Glutamatergic neuron (in vitro differentiated cells): ENCODE results near the gene GRHL1. TPM values are rescaled to one million over a fixed set of nuclear protein-coding genes. Genes with fewer than 3 reads are reported as not detected.
A peak's percentile ranks its signal among the peaks of the same experiment; 100 is the strongest.

Experiments
- DNase-seq: peaks from one replicate; pipeline ENCODE4 v3.0.0; 2022
- H3K27ac Mint-ChIP-seq: one replicate; pipeline ENCODE4 v1.8.0; 2020; ENCODE audit warnings: mild to moderate bottlenecking, mixed read lengths, inconsistent platforms; ENCODE audit not compliant: unreplicated experiment
- H3K27me3 Mint-ChIP-seq: one replicate; pipeline ENCODE4 v1.8.0; 2020; ENCODE audit warnings: mild to moderate bottlenecking, moderate library complexity, mixed read lengths, inconsistent platforms; ENCODE audit not compliant: unreplicated experiment
- H3K36me3 Mint-ChIP-seq: one replicate; pipeline ENCODE4 v1.8.0; 2020; ENCODE audit warnings: mild to moderate bottlenecking, mixed read lengths, inconsistent platforms; ENCODE audit not compliant: unreplicated experiment
- H3K4me1 Mint-ChIP-seq: one replicate; pipeline ENCODE4 v1.8.0; 2020; ENCODE audit warnings: mild to moderate bottlenecking, low read depth, mixed read lengths, inconsistent platforms; ENCODE audit not compliant: unreplicated experiment
- H3K4me3 Mint-ChIP-seq: one replicate; pipeline ENCODE4 v1.8.0; 2020; ENCODE audit warnings: mild to moderate bottlenecking, mixed read lengths, inconsistent platforms; ENCODE audit not compliant: unreplicated experiment
- H3K9me3 Mint-ChIP-seq: one replicate; pipeline ENCODE4 v1.8.0; 2020; ENCODE audit warnings: mild to moderate bottlenecking, moderate library complexity, mixed read lengths, inconsistent platforms; ENCODE audit not compliant: unreplicated experiment
- CTCF ChIP-seq: fragments of 200-600 bp; sonication (generic); IDR thresholded peaks from one replicate; pipeline ENCODE4 v1.5.0; 2021; ENCODE audit not compliant: partially characterized antibody, unreplicated experiment
- total RNA-seq: library from RNA; stranded (reverse); fragmentation: NEBNext Ultra II Directional; extraction: Animal tissue kit (Norgen Biotek cat#: 25700); gene quantifications from one replicate; pipeline ENCODE4 v1.2.1, GENCODE V29; 2021; ENCODE audit not compliant: unreplicated experiment

Gene GRHL1
- total RNA-seq, 1 donor from 2014 or later: 4.3 TPM

GRCh38 chr2:10045561-10046355 is 94.3 kb downstream of the GRHL1 start:
- TF ChIP-seq CTCF: no peak
- peaks cover 13% of the 10 kb centered on the region for H3K27me3 Mint-ChIP-seq
- DNase-seq: no peak
- H3K27ac Mint-ChIP-seq: no peak overlapping the region
- H3K36me3 Mint-ChIP-seq: no peaks in the 10 kb centered on the region
- no peaks in the 10 kb centered on the region for H3K4me1 Mint-ChIP-seq
- no peak overlapping the region for H3K4me3 Mint-ChIP-seq
- peaks cover 13% of the 10 kb centered on the region for H3K9me3 Mint-ChIP-seq

GRCh38 chr2:10046931-10047330 is 95.4 kb downstream of the GRHL1 start:
- Mint-ChIP-seq H3K9me3 (peaks cover 13% of the 10 kb centered on the region), H3K4me1 (no peaks in the 10 kb centered on the region), H3K36me3 (no peaks in the 10 kb centered on the region), H3K27ac (no peak overlapping the region), H3K4me3 (no peak overlapping the region), H3K27me3 (peaks cover 9% of the 10 kb centered on the region)
- DNase-seq: no peak
- TF ChIP-seq CTCF: no peak

- no peaks in the 10 kb centered on the region for H3K36me3 Mint-ChIP-seq
- H3K27me3 Mint-ChIP-seq: peaks cover 7% of the 10 kb centered on the region
- H3K9me3 Mint-ChIP-seq: peaks cover 8% of the 10 kb centered on the region
- H3K27ac Mint-ChIP-seq: no peak overlapping the region
- no peak for TF ChIP-seq CTCF
- no peak overlapping the region for H3K4me3 Mint-ChIP-seq
- DNase-seq: no peak
- peaks cover under 1% of the 10 kb centered on the region for H3K4me1 Mint-ChIP-seq
These were observed 96.4 kb downstream of the GRHL1 start for GRCh38 chr2:10047616-10048500.

- H3K4me3 Mint-ChIP-seq: no peak overlapping the region
- TF ChIP-seq CTCF: peak; percentile 62
- peaks cover 6% of the 10 kb centered on the region for H3K27me3 Mint-ChIP-seq
- H3K9me3 Mint-ChIP-seq: peaks cover 8% of the 10 kb centered on the region
- DNase-seq: no peak
- peaks cover 2% of the 10 kb centered on the region for H3K4me1 Mint-ChIP-seq
- no peaks in the 10 kb centered on the region for H3K36me3 Mint-ChIP-seq
- H3K27ac Mint-ChIP-seq: no peak overlapping the region
These were observed 97.1 kb downstream of the GRHL1 start for GRCh38 chr2:10048501-10049171.

Other genes with a start within 250 kb of the GRHL1 start
- gene TAF1B, start 108.2 kb upstream of the GRHL1 start, total RNA-seq: 16.7 TPM
- 21.1 TPM for gene KLF11, start 91.9 kb downstream of the GRHL1 start, total RNA-seq
- gene CYS1, start 128.7 kb downstream of the GRHL1 start, total RNA-seq: not detected
- gene RRM2, start 171.0 kb downstream of the GRHL1 start, total RNA-seq: 21.2 TPM